ENCODE measurements around the gene LRG1.

DNA sequence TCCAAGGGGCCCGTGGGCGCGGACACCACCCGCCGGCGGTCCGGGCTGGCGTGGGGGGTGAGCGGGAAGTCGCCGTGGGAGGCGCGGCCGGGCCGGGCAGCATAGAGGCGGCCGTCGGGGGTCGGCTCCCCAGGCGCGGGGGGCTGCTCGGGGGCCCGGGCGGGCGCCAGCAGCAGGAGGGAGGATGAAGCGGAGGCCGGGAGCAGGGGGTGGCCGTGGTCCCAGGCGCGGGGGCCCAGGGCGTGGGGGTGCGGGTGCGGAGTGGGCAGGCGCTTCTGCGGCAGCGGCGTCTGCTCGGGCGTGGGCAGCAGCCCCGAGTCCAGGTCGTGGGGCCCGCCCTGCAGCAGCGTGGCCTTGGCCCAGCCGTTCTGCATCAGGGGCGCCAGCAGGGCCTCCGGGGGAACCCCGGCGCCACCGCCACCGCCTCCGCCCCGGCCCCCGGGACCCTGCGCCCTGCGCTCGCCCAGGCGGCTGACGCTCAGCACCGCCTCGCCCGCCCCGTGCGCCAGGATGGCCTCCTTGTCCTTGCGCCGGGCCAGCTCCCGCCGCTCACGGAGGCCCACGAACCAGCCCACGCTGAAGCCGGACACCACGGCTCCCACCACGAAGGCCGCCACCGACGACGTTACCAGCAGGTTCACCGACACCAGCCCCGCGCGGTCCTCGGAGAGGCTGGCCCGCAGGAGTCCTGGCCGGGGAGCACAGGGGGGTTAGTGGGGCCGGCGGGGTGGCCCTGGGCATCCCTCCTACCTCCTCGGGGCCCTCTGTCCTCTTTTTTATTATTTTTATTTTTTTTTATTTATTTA lies 4.2 kb upstream of the LRG1 start:
- TF ChIP-seq, protein P1, sequence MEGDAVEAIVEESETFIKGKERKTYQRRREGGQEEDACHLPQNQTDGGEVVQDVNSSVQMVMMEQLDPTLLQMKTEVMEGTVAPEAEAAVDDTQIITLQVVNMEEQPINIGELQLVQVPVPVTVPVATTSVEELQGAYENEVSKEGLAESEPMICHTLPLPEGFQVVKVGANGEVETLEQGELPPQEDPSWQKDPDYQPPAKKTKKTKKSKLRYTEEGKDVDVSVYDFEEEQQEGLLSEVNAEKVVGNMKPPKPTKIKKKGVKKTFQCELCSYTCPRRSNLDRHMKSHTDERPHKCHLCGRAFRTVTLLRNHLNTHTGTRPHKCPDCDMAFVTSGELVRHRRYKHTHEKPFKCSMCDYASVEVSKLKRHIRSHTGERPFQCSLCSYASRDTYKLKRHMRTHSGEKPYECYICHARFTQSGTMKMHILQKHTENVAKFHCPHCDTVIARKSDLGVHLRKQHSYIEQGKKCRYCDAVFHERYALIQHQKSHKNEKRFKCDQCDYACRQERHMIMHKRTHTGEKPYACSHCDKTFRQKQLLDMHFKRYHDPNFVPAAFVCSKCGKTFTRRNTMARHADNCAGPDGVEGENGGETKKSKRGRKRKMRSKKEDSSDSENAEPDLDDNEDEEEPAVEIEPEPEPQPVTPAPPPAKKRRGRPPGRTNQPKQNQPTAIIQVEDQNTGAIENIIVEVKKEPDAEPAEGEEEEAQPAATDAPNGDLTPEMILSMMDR (IDR thresholded peaks at IDR 0.05) = no peak
- TF ChIP-seq EP300 (IDR thresholded peaks at IDR 0.05) = no peak
- TF ChIP-seq POLR2A (IDR thresholded peaks at IDR 0.05) = no peak

All from ovary (tissue), 3 donors.